ENCODE measurements around the gene FAM227A.

FAM227A gene

DNA sequence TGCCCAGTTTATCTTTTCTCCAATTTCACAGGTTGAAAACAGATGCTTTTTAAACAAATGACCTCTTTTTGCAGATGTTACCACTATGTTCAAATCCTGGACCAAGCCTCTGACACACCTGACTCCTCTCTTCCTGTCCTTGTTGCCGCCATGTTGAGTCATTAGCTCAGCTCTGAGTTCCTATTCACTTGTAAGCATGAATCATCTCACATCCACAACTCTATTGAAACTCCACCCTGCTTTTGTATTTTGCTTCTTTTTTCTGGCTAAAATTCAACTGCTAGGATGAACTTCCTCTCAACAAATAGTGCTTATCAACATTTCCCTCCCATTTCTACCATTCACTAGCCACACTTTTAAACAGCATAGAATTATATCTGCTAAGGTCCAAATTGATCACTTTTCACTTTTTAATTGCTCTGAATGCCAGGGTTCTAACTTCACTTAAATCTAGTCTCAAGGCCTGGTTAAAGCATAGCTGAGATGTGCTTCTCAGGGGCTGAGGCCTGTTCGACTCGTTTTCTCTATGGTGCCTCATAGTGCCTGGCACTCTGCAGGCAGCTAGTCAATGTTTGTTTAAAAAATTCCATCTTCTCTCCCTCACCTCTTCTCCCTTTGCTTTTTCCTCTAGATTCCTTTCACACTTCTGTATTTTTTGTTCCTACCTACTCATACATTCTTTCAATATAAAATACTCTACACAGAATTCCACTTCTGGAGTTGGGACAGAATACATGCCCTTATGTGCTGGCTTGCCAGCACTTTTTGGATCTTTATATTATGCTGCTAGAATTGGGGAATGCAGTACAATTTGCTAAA, 40.6 kb upstream of the FAM227A start:
- TF ChIP-seq, protein P1, sequence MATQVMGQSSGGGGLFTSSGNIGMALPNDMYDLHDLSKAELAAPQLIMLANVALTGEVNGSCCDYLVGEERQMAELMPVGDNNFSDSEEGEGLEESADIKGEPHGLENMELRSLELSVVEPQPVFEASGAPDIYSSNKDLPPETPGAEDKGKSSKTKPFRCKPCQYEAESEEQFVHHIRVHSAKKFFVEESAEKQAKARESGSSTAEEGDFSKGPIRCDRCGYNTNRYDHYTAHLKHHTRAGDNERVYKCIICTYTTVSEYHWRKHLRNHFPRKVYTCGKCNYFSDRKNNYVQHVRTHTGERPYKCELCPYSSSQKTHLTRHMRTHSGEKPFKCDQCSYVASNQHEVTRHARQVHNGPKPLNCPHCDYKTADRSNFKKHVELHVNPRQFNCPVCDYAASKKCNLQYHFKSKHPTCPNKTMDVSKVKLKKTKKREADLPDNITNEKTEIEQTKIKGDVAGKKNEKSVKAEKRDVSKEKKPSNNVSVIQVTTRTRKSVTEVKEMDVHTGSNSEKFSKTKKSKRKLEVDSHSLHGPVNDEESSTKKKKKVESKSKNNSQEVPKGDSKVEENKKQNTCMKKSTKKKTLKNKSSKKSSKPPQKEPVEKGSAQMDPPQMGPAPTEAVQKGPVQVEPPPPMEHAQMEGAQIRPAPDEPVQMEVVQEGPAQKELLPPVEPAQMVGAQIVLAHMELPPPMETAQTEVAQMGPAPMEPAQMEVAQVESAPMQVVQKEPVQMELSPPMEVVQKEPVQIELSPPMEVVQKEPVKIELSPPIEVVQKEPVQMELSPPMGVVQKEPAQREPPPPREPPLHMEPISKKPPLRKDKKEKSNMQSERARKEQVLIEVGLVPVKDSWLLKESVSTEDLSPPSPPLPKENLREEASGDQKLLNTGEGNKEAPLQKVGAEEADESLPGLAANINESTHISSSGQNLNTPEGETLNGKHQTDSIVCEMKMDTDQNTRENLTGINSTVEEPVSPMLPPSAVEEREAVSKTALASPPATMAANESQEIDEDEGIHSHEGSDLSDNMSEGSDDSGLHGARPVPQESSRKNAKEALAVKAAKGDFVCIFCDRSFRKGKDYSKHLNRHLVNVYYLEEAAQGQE (IDR thresholded peaks at IDR 0.05; ENCODE audit: insufficient read depth in 1 of 2, low read depth in 2 of 2, low read length in 2 of 2): no peak
- 0 out of 2 replicates have a peak, but pooled peaks have one; percentile 39 for TF ChIP-seq SIN3A (IDR thresholded peaks at IDR 0.05; ENCODE audit: borderline replicate concordance, insufficient read depth, low read length)

DNA sequence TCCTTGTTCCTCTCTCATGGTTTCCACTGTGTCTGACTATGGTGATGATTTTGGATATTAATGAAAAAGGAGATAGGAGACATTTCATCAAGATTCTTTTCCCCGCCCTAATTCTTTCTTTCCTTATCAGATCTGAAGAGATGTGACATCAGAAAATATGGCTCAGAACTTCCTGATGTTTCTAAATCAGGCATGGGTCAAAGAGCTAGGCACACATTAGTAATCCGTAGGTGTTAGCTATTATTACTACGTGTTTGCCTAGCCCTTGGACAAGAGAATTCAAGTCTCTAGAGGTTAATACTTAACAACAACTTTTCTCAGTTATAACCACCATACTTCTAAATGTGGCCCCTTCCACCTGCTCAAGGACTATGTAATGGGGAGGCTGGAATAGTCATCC, 38.7 kb upstream of the FAM227A start:
- TF ChIP-seq POLR2AphosphoS5 (IDR thresholded peaks at IDR 0.05; ENCODE audit: low read depth, low read length) (no peak), SIN3A (IDR thresholded peaks at IDR 0.05; ENCODE audit: borderline replicate concordance, insufficient read depth, low read length) (no peak), TAF1 (IDR thresholded peaks at IDR 0.05; ENCODE audit: borderline replicate concordance, insufficient read depth, low read length) (no peak), FOXP2 (optimal IDR thresholded peaks at IDR 0.05; ENCODE audit: borderline replicate concordance, extremely low read depth, extremely low read length, insufficient read depth) (no peak)
- TF ChIP-seq, protein P1 (IDR thresholded peaks at IDR 0.05; ENCODE audit: insufficient read depth in 1 of 2, low read depth in 2 of 2, low read length in 2 of 2): no peak

DNA sequence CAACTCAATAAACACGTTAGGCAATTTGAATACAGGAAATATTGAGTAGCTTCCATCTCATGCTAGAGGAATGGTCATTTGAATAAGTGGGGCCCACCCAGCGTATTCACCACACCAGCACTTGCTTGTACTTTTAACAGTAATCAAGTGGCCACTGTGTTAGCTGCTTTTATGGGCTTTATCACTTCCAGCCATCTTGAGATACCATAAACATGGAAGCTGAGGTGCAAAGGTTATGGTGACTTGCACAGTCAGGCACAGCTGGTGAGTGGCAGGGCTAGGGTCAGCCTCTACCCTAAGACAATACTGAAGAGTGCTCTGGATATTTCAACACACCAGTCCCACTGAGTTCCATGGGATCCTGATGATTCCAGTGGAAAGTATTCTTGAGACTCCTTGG, 37.9 kb upstream of the FAM227A start:
- TF ChIP-seq SIN3A (IDR thresholded peaks at IDR 0.05; ENCODE audit: borderline replicate concordance, insufficient read depth, low read length) (no peak), TAF1 (IDR thresholded peaks at IDR 0.05; ENCODE audit: borderline replicate concordance, insufficient read depth, low read length) (no peak), POLR2AphosphoS5 (IDR thresholded peaks at IDR 0.05; ENCODE audit: low read depth, low read length) (no peak), FOXP2 (optimal IDR thresholded peaks at IDR 0.05; ENCODE audit: borderline replicate concordance, extremely low read depth, extremely low read length, insufficient read depth) (no peak)
- TF ChIP-seq, protein P1 (IDR thresholded peaks at IDR 0.05; ENCODE audit: insufficient read depth in 1 of 2, low read depth in 2 of 2, low read length in 2 of 2): no peak

DNA sequence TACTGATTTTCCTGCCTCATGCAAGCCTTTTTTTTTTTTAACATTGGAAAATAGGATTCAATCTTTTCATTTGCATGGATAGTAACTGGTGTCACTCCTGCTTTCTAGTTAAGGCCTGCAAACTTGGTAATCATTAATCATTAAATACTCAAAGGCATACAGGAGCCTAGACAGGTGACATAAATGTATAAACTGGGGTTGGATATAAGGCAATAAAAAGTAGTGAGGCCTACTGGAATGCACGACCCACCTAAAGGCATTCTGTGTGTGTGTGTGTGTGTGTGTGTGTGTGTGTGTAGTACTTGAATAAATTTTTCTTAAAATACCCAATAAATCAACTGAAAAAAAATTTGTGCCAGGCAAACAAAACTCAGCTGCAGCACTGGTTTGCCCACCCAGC, 33.5 kb upstream of the FAM227A start:
- TF ChIP-seq, protein P1 (IDR thresholded peaks at IDR 0.05; ENCODE audit: insufficient read depth in 1 of 2, low read depth in 2 of 2, low read length in 2 of 2): no peak
- no peak for TF ChIP-seq FOXP2 (optimal IDR thresholded peaks at IDR 0.05; ENCODE audit: borderline replicate concordance, extremely low read depth, extremely low read length, insufficient read depth)
- TF ChIP-seq SIN3A (IDR thresholded peaks at IDR 0.05; ENCODE audit: borderline replicate concordance, insufficient read depth, low read length): no peak
- no peak for TF ChIP-seq POLR2AphosphoS5 (IDR thresholded peaks at IDR 0.05; ENCODE audit: low read depth, low read length)

DNA sequence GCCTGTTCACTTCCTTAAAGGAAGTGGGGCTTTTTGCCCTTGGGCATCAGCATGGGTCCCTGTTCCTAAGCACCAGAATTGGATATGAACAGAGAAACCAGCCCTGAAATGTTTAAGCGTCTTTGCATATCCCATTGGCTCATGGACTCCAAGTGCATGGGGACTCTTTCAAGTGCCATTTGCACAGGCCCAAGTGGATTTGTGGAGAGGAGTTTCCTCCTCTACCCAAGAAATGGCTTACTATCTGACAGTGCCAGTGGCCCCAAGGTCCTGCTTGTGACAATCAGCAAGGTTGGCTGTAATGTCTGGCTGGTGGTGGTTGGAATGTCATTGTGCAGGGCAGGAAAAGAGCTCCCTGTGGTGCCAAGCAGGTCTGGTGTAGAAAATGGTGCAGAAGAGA, 29.6 kb upstream of the FAM227A start:
- TF ChIP-seq FOXP2 (optimal IDR thresholded peaks at IDR 0.05; ENCODE audit: borderline replicate concordance, extremely low read depth, extremely low read length, insufficient read depth) (no peak), SIN3A (IDR thresholded peaks at IDR 0.05; ENCODE audit: borderline replicate concordance, insufficient read depth, low read length) (no peak), TAF1 (IDR thresholded peaks at IDR 0.05; ENCODE audit: borderline replicate concordance, insufficient read depth, low read length) (no peak), POLR2AphosphoS5 (IDR thresholded peaks at IDR 0.05; ENCODE audit: low read depth, low read length) (no peak)
- TF ChIP-seq, protein P1 (IDR thresholded peaks at IDR 0.05; ENCODE audit: insufficient read depth in 1 of 2, low read depth in 2 of 2, low read length in 2 of 2): no peak
